GM12878 (cell line): Measurements from ENCODE around the gene ZNF423. TPM values are rescaled to one million over a fixed set of nuclear protein-coding genes. Genes with fewer than 3 reads are reported as not detected.

ENCODE experiments used
- ATAC-seq: fragments of 200-7000 bp; cut with Tn5 transposase; 3 replicates; pipeline ENCODE4 v1.9.1; 2020; ENCODE audit warnings: mild to moderate bottlenecking, moderate library complexity
- BruUV-seq: library from RNA; stranded (reverse); fragments of 400-500 nt; replicated peaks from 2 replicates; lab custom pipeline; 2021; lab: Mats Ljungman, UMichigan
- CTCF ChIA-PET: fragments of 300-600 bp; sonication (Branson Sonifier 250); formaldehyde crosslinking; extraction: SDS; loops from one replicate; lab custom pipeline; 2021; ENCODE audit warnings: inconsistent platforms; lab: Yijun Ruan, JAX
- POLR2A ChIA-PET: fragments of 350-600 bp; formaldehyde crosslinking; extraction: SDS; loops from one replicate; lab custom pipeline; 2021; ENCODE audit warnings: inconsistent platforms; lab: Charles Lee
- RAD21 ChIA-PET: fragments of 300-600 bp; sonication (Branson Sonifier 250); formaldehyde crosslinking; loops from one replicate; lab custom pipeline; 2023; ENCODE audit warnings: antibody characterized with exemption; ENCODE audit not compliant: unreplicated experiment; lab: Charles Lee
- SMC1A ChIA-PET: fragments of 300-600 bp; sonication (Branson Sonifier 250); formaldehyde crosslinking; loops from one replicate; lab custom pipeline; 2023; ENCODE audit not compliant: unreplicated experiment, uncharacterized antibody; lab: Charles Lee
- DNase-seq: peaks from one replicate; pipeline ENCODE4 v3.0.0-alpha.2; 2011; ENCODE audit warnings: low read depth, low spot score
- FAIRE-seq: peaks from 3 replicates; lab custom pipeline; 2011; peaks lifted over from hg19 to GRCh38; lab: Jason Lieb, UNC
- H2AFZ ChIP-seq: 2 replicates; pipeline ENCODE4 v1.6.0; 2011; ENCODE audit warnings: low read depth, low read length, control low read depth; ENCODE audit not compliant: control insufficient read depth
- H3K27ac ChIP-seq: 2 replicates; pipeline ENCODE4 v1.5.1; 2011; ENCODE audit warnings: control low read depth; ENCODE audit not compliant: control insufficient read depth, insufficient read depth
- H3K27me3 ChIP-seq, 2 experiments: replicated peaks in 1 of 2; 2 replicates each; pipeline versions ENCODE4 v1.6.0 to v1.6.1; 2011; ENCODE audit warnings: low read length in 1 of 2; ENCODE audit not compliant: control insufficient read depth in 2 of 2, insufficient read depth in 2 of 2
- H3K36me3 ChIP-seq, 2 experiments: 2 replicates each; pipeline ENCODE4 v1.5.1; 2011; ENCODE audit warnings: low read length in 1 of 2; ENCODE audit not compliant: control insufficient read depth in 2 of 2, insufficient read depth in 2 of 2
- H3K4me1 ChIP-seq: 2 replicates; pipeline ENCODE4 v1.6.1; 2011; ENCODE audit warnings: mild to moderate bottlenecking, low read length, moderate library complexity, mixed read lengths; ENCODE audit not compliant: control insufficient read depth, insufficient read depth
- H3K4me2 ChIP-seq: 2 replicates; pipeline ENCODE4 v1.6.0; 2011; ENCODE audit warnings: control low read depth; ENCODE audit not compliant: control insufficient read depth, insufficient read depth
- H3K4me3 ChIP-seq: fragments of 200-600 bp; sonication (generic); 2 replicates; pipeline ENCODE4 v1.5.1; 2016
- H3K79me2 ChIP-seq: 2 replicates; pipeline ENCODE4 v1.6.0; 2011; ENCODE audit warnings: low read length; ENCODE audit not compliant: control insufficient read depth, insufficient read depth
- H3K9ac ChIP-seq: 2 replicates; pipeline ENCODE4 v1.8.0; 2011; ENCODE audit warnings: low read length, control low read depth, mixed read lengths; ENCODE audit not compliant: control insufficient read depth, insufficient read depth
- H3K9me3 ChIP-seq: replicated peaks from 3 replicates; pipeline ENCODE4 v1.5.1; 2011; ENCODE audit warnings: mild to moderate bottlenecking, low read length; ENCODE audit not compliant: control insufficient read depth, insufficient read depth
- H4K20me1 ChIP-seq: 2 replicates; pipeline ENCODE4 v1.6.0; 2011; ENCODE audit not compliant: control insufficient read depth, insufficient read depth
- BHLHE40 ChIP-seq, 2 experiments: fragments of 450-650 bp in 1 of 2; IDR thresholded peaks; 2 replicates each; pipeline ENCODE4 v1.6.1; 2011 to 2017; ENCODE audit warnings: low read depth in 2 of 2, borderline replicate concordance in 1 of 2, improper control_type of control experiment in 1 of 2, low read length in 1 of 2, mild to moderate bottlenecking in 1 of 2
- CHD1 ChIP-seq: IDR thresholded peaks from 2 replicates; pipeline ENCODE4 v1.6.1; 2012; ENCODE audit warnings: low read depth, low read length, improper control_type of control experiment
- HDGF ChIP-seq: fragments of 450-650 bp; IDR thresholded peaks from 2 replicates; pipeline ENCODE4 v1.6.1; 2016; ENCODE audit warnings: antibody characterized with exemption
- IKZF2 ChIP-seq, 2 experiments: fragments of 450-650 bp; IDR thresholded peaks; 2 replicates each; pipeline ENCODE4 v1.6.1; 2017; ENCODE audit warnings: mild to moderate bottlenecking in 2 of 2, moderate library complexity in 2 of 2
- NRF1 ChIP-seq: conservative IDR thresholded peaks from 2 replicates; pipeline ENCODE4 v1.6.1; 2011; ENCODE audit warnings: mild to moderate bottlenecking, low read depth, low read length, improper control_type of control experiment
- STAT1 ChIP-seq: fragments of 450-650 bp; conservative IDR thresholded peaks from 2 replicates; pipeline ENCODE4 v1.6.1; 2014; ENCODE audit warnings: antibody characterized with exemption, mild to moderate bottlenecking
- WGBS: methylation state at CpG from one replicate; pipeline ENCODE4 v1.1.6; 2016; ENCODE audit warnings: low lambda C conversion rate; ENCODE audit not compliant: insufficient replicate concordance, insufficient coverage; ENCODE audit errors: missing lambda C conversion rate; 5-methylcytosine and 5-hydroxymethylcytosine counted together
- in situ Hi-C: fragments of 300-500 bp; cut with MboI; formaldehyde crosslinking; loops from 9 replicates; pipeline ENCODE4 v1.14.3; 2018; ENCODE audit warnings: mixed read lengths
- intact Hi-C: fragments of 100-400 bp; cut with micrococcal nuclease; formaldehyde crosslinking; loops from one replicate; pipeline ENCODE4 v1.14.2; 2022; ENCODE audit not compliant: unreplicated experiment
- polyA plus RNA-seq, 11 experiments: library from polyadenylated mRNA; depleted of rRNA in 4 of 11; unstranded in 6 of 11; stranded (reverse) in 5 of 11; fragments of >200 nt; fragmentation: Nextera tagmentation in 4 of 11; fragmentation: Illumina TruSeq in 1 of 11; extraction: Ambion mirVana in 4 of 11; extraction: Trizol in 1 of 11; gene quantifications; 1 replicate in 1 of 11; 2 replicates in 10 of 11; pipeline versions ENCODE4 v1.2.1 to v1.2.3, GENCODE V29; 2011 to 2016; ENCODE audit warnings: inconsistent platforms in 2 of 11, missing spikeins in 2 of 11, low read depth in 1 of 11
- total RNA-seq, 4 experiments: library from RNA; depleted of rRNA in 3 of 4; stranded (reverse); fragments of >200 nt in 3 of 4; fragmentation: Illumina TruSeq in 1 of 4; extraction: Trizol in 1 of 4; gene quantifications; 2 replicates each; pipeline versions ENCODE4 v1.2.1 to v1.2.3, GENCODE V29; 2013 to 2021
- TF ChIP-seq, protein P1 (sequence below): fragments of 450-650 bp; IDR thresholded peaks from 2 replicates; pipeline ENCODE4 v1.6.1; 2017; ENCODE audit warnings: low read depth, mild to moderate bottlenecking, moderate library complexity
- TF ChIP-seq, protein P2 (sequence below): fragments of 450-650 bp; IDR thresholded peaks from 2 replicates; pipeline ENCODE4 v1.6.1; 2016; ENCODE audit warnings: mild to moderate bottlenecking

ZNF423 gene
- total and polyA plus RNA-seq, 10 of the 15 experiments (the other 5 are each of a cell fraction or from before 2014, with no cell fraction given): 0.03 to 0.64 (median 0.10) TPM

DNA sequence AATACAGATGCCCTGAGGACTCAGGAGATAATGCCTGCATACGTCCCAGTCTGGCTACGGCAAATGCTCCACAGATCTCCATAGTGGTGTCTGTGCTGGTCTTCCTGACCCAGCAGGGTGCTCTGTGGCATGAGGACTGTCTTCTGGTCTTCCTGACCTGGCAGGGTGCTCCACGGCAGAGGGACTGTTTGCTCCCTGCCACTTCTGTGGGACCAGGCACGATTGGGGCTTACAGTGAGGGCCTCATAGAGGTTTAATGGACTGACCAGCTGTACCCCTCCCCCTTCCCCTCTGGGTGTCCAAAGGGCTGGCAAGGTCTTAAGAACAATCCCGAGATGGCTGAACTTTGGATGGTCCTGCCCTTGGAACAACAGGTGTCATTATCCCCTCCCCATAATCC, 359.3 kb downstream of the ZNF423 start:
- H3K9ac ChIP-seq: no peak overlapping the region
- WGBS: 50% methylated on average over 5 of the region's 5 CpGs
- ChIA-PET SMC1A (no interaction called here), RAD21 (no interaction called here), POLR2A (no interaction called here), CTCF (no interaction called here)
- intact Hi-C loops: loop anchor here (10.0 kb wide), 1 partner anchor 208 kb away; no protein-coding TSS in a partner anchor
- H3K4me3 ChIP-seq: no peak overlapping the region
- H3K27ac ChIP-seq: no peak overlapping the region
- TF ChIP-seq BHLHE40 (IDR thresholded peaks at IDR 0.05; ENCODE audit: borderline replicate concordance in 1 of 2, low read depth in 2 of 2, low read length in 1 of 2) (no peak), HDGF (no peak), STAT1 (no peak)
- no TSS peak for BruUV-seq
- FAIRE-seq: no peak
- no peak for ATAC-seq
- no peaks in the 10 kb centered on the region for H3K36me3 ChIP-seq
- H4K20me1 ChIP-seq: no peaks in the 10 kb centered on the region
- no peaks in the 10 kb centered on the region for H3K4me1 ChIP-seq
- in situ Hi-C loops: no loop called here
- no peaks in the 10 kb centered on the region for H3K27me3 ChIP-seq
- no peak overlapping the region for H3K4me2 ChIP-seq
- DNase-seq: no peak
- H3K79me2 ChIP-seq: no peaks in the 10 kb centered on the region
- H2AFZ ChIP-seq: no peak overlapping the region
- no peaks in the 10 kb centered on the region for H3K9me3 ChIP-seq

DNA sequence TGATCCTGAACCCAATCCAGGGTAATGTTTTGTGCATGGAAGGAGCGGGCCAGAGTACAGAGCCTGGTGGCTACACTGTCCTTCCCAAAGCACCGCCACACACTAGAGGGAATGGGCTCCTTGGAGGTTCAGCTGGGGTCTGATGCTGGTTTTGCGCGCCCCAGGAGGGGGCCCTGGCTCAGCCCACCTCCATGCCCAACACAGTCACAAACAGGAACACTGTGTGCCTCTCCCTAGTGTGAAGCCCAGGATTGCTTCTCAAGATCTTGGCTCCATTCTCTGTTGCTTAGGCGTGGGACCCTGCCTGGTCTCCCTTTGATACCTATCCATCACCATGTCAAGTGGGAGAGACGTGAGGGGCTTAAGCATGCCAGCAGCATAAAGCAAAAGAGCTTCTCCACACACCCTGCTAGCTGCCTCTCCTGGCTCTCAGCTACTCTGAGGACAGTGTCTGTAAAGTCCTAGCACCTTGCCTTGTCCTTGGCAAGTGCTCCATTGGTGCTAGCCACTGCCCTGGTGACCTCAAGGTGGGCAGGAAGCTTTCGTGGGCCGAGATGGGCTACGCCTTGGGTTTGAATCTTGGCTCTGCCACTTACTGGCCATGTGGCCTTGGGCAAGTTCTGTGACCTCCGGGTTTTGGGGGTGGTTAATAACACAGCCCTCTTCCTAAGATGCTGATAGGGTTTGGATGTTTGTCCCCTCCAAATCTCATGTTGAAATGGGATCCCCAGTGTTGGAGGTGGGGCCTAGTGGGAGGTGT, 360.1 kb downstream of the ZNF423 start:
- H3K79me2 ChIP-seq: no peaks in the 10 kb centered on the region
- H3K27me3 ChIP-seq: no peaks in the 10 kb centered on the region
- 46% methylated on average over 10 of the region's 10 CpGs for WGBS
- H3K27ac ChIP-seq: no peak overlapping the region
- intact Hi-C loops: loop anchor here (10.0 kb wide), 1 partner anchor 209 kb away; no protein-coding TSS in a partner anchor
- SMC1A ChIA-PET: no interaction called here
- FAIRE-seq: no peak
- no peaks in the 10 kb centered on the region for H3K4me1 ChIP-seq
- no peak overlapping the region for H3K4me3 ChIP-seq
- BruUV-seq: no TSS peak
- no peak for ATAC-seq
- H3K9me3 ChIP-seq: no peaks in the 10 kb centered on the region
- no peak overlapping the region for H3K9ac ChIP-seq
- no peak for DNase-seq
- no peaks in the 10 kb centered on the region for H3K36me3 ChIP-seq
- no peak overlapping the region for H2AFZ ChIP-seq
- no peaks in the 10 kb centered on the region for H4K20me1 ChIP-seq
- RAD21 ChIA-PET: no interaction called here
- CTCF ChIA-PET: no interaction called here
- TF ChIP-seq, protein P1, sequence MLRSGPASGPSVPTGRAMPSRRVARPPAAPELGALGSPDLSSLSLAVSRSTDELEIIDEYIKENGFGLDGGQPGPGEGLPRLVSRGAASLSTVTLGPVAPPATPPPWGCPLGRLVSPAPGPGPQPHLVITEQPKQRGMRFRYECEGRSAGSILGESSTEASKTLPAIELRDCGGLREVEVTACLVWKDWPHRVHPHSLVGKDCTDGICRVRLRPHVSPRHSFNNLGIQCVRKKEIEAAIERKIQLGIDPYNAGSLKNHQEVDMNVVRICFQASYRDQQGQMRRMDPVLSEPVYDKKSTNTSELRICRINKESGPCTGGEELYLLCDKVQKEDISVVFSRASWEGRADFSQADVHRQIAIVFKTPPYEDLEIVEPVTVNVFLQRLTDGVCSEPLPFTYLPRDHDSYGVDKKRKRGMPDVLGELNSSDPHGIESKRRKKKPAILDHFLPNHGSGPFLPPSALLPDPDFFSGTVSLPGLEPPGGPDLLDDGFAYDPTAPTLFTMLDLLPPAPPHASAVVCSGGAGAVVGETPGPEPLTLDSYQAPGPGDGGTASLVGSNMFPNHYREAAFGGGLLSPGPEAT: no peak
- no peak for TF ChIP-seq IKZF2 (IDR thresholded peaks at IDR 0.05)
- no peak for TF ChIP-seq NRF1
- TF ChIP-seq, protein P2, sequence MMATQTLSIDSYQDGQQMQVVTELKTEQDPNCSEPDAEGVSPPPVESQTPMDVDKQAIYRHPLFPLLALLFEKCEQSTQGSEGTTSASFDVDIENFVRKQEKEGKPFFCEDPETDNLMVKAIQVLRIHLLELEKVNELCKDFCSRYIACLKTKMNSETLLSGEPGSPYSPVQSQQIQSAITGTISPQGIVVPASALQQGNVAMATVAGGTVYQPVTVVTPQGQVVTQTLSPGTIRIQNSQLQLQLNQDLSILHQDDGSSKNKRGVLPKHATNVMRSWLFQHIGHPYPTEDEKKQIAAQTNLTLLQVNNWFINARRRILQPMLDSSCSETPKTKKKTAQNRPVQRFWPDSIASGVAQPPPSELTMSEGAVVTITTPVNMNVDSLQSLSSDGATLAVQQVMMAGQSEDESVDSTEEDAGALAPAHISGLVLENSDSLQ: no peak
- TF ChIP-seq CHD1: no peak
- TF ChIP-seq, all 136 proteins: peak for 0
- POLR2A ChIA-PET: no interaction called here
- H3K4me2 ChIP-seq: no peak overlapping the region
- in situ Hi-C loops: no loop called here
